Memory B cell (primary cell): ENCODE results near the gene MPL.

ENCODE experiments used
- ATAC-seq: fragments of 150-1000 bp; cut with Tn5 transposase; 2 replicates; pipeline ENCODE4 v1.10.0; 2021; ENCODE audit warnings: low read depth, mild to moderate bottlenecking, moderate library complexity
- DNase-seq, 2 donors: peaks; one replicate each; pipeline ENCODE4 v3.0.0; 2022; ENCODE audit warnings: low spot score in 2 of 2
- H3K27ac Mint-ChIP-seq: one replicate; pipeline ENCODE4 v1.8.0; 2022; ENCODE audit warnings: mild to moderate bottlenecking, moderate library complexity, mixed read lengths
- H3K27me3 Mint-ChIP-seq: one replicate; pipeline ENCODE4 v1.8.0; 2022; ENCODE audit warnings: mixed read lengths
- H3K36me3 Mint-ChIP-seq: one replicate; pipeline ENCODE4 v1.8.0; 2022; ENCODE audit warnings: mild to moderate bottlenecking, mixed read lengths
- H3K4me1 Mint-ChIP-seq: one replicate; pipeline ENCODE4 v1.8.0; 2022; ENCODE audit warnings: mixed read lengths
- H3K4me3 Mint-ChIP-seq: one replicate; pipeline ENCODE4 v1.8.0; 2022; ENCODE audit warnings: mild to moderate bottlenecking, moderate library complexity, mixed read lengths
- H3K9me3 Mint-ChIP-seq: one replicate; pipeline ENCODE4 v1.8.0; 2022; ENCODE audit warnings: mixed read lengths

MPL gene

GRCh38 chr1:43325381-43325780, 12.2 kb upstream of the MPL start:
- Mint-ChIP-seq H3K27me3 (no peaks in the 10 kb centered on the region), H3K27ac (no peak overlapping the region), H3K9me3 (peaks cover 7% of the 10 kb centered on the region), H3K4me1 (no peaks in the 10 kb centered on the region), H3K4me3 (no peak overlapping the region), H3K36me3 (peaks cover 9% of the 10 kb centered on the region)
- ATAC-seq (no peak), DNase-seq (no peak)

DNA sequence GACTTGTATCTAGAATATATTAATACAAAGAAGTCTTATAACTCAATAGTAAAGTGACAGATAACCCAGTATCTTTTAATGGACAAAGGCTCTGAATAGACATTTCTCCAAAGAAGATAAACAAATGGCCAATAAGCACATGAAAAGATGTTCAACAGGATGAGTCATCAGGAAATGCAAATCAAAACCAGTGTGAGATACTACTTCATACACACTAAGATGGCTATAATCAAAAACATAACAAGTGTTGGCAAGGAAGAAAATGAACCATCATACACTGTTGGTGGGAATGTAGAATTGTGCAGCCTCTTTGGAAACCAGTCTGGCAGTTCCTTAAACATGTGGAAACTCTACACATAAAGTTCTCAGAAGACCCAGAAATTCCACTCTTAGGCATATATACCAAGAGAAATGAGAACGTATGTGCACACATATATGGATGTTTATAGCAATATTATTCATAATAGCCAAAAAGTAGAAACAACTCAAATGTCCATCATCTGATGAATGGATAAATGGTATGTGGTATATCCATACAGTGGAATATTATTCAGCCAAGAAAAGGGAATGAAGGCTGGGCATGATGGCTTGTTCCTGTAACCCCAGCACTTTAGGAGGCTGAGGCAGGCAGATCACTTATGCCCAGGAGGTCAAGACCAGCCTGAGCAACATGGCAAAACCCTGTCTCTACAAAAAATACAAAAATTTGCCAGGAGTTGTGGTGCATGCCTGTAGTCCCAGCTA, 9.9 kb upstream of the MPL start:
- peaks cover 7% of the 10 kb centered on the region for H3K9me3 Mint-ChIP-seq
- no peaks in the 10 kb centered on the region for H3K27me3 Mint-ChIP-seq
- no peak overlapping the region for H3K4me3 Mint-ChIP-seq
- H3K27ac Mint-ChIP-seq: no peak overlapping the region
- DNase-seq (no peak), ATAC-seq (no peak)
- H3K4me1 Mint-ChIP-seq: no peaks in the 10 kb centered on the region
- H3K36me3 Mint-ChIP-seq: peaks cover 9% of the 10 kb centered on the region

DNA sequence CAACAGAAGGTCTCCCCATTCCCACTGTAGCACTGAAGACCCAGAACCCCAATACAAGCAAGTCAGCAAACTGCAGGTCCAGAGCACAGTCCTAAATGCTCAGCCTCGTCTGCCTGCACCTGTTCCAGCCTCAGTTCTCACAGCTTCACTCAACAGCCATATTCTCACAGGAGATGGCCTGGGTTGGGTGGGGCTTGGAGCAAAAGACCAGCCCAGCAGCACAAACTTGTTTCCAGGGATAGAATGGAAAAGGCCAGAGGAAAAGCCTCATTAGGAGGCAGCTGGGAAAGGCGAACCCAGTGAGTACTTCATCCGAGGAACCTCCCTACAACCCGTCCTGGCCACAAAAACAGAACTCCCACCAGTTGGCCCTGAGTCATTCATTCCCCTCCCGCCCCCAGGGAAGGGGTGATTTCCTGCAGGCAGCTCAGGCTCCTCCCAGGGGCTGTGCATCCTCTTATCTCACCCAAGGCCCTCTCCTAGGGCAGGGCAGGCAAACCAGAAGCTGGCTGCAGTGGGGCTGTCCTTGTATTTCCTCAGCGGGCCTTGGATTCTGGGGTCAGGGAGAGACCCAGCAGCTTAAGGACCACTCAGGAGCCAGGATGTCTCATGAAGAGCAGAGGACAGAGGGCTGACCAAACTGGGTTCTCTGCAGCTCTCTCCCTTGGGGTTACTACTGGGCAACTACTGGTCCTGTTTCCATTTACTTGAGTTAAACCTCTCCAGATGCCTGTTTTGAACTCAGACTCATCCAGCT, 7.4 kb upstream of the MPL start:
- Mint-ChIP-seq H3K36me3 (peaks cover 4% of the 10 kb centered on the region), H3K9me3 (peaks cover 4% of the 10 kb centered on the region), H3K4me1 (no peaks in the 10 kb centered on the region), H3K27ac (no peak overlapping the region), H3K27me3 (no peaks in the 10 kb centered on the region), H3K4me3 (no peak overlapping the region)
- DNase-seq: no peak
- no peak for ATAC-seq

DNA sequence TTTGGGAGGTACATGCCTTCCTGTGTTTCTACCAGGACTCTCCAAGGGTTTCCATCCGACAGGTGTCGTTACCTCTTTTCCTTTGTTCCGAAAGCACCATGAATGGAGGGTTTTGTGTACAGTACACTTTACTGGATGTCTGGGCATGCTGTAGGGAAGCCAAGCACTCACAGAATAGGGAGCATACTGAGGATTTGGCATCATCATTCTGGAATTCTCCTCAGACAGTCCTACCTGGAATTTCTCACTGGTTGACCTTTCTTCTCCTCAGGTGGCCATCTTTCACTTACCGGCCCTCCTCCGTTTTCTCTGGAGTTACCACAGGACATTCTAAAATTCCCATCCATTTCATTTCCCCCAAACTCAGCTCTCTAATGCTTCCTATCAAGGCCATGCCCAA, 5.9 kb upstream of the MPL start:
- no peak for ATAC-seq
- Mint-ChIP-seq H3K27ac (no peak overlapping the region), H3K4me1 (no peaks in the 10 kb centered on the region), H3K9me3 (peaks cover 2% of the 10 kb centered on the region), H3K36me3 (peaks cover 3% of the 10 kb centered on the region), H3K27me3 (no peaks in the 10 kb centered on the region), H3K4me3 (no peak overlapping the region)
- no peak for DNase-seq

DNA sequence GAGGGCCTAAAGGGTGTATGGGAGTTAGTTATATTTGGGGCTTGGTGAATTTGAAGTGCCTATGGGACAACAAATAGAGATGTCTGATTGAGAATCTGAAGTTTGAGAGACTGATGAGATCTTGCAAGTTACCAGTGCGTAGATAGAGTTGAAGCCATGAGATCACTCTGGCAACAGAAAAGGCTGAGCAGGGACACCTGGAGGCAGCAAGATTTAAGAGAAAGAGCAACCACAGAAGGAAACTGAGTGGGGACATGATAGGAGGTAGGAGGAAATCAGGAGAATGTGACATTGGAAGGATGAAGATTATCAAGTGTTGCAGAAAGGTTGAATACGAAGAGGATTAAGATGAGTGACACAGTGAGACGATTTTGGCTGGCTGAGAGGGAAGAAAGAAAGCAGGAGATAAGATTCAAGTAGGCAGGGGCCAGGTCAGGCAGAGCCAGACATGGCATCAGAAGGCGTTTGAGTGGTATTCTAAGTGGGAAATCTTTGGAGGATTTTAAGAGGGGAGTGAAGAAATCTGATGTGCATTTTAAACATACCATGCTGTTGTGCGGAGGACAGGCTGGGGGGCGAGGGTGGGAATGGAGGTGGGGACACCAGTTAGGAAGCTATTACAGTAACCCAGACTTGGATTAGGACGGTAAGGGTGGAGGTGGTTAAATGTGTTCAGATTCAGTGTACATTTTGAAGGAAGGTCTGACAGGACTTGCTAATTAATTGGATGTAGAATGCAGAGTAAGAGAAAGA, 3.0 kb upstream of the MPL start:
- DNase-seq: no peak
- no peaks in the 10 kb centered on the region for H3K4me1 Mint-ChIP-seq
- H3K36me3 Mint-ChIP-seq: no peaks in the 10 kb centered on the region
- no peaks in the 10 kb centered on the region for H3K9me3 Mint-ChIP-seq
- peaks cover 2% of the 10 kb centered on the region for H3K27me3 Mint-ChIP-seq
- no peak for ATAC-seq
- H3K27ac Mint-ChIP-seq: no peak overlapping the region
- H3K4me3 Mint-ChIP-seq: no peak overlapping the region

DNA sequence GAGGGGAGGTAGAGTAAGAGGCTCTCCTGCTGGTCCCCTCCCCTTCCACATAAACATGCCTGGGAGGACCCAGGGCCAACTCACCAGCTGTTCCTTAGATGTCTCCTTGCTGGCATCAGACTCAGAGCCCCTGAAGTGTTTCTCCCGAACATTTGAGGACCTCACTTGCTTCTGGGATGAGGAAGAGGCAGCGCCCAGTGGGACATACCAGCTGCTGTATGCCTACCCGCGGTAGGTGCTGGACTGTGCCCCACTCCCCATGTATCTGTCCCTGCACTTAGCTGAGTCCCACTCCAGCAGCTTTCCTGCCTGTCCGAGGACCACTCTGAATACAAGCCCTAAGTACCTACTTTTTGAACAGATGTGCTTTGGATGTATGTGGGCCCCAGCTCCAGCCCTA, 383 bp downstream of the MPL start:
- H3K36me3 Mint-ChIP-seq: peaks cover 2% of the 10 kb centered on the region
- DNase-seq: no peak
- no peak overlapping the region for H3K27ac Mint-ChIP-seq
- no peaks in the 10 kb centered on the region for H3K4me1 Mint-ChIP-seq
- H3K27me3 Mint-ChIP-seq: peaks cover 2% of the 10 kb centered on the region
- H3K9me3 Mint-ChIP-seq: no peaks in the 10 kb centered on the region
- no peak overlapping the region for H3K4me3 Mint-ChIP-seq
- no peak for ATAC-seq

GRCh38 chr1:43339584-43340232, 2.1 kb downstream of the MPL start:
- ATAC-seq: no peak
- peaks cover 5% of the 10 kb centered on the region for H3K27me3 Mint-ChIP-seq
- H3K4me1 Mint-ChIP-seq: no peaks in the 10 kb centered on the region
- no peak overlapping the region for H3K27ac Mint-ChIP-seq
- peaks cover 5% of the 10 kb centered on the region for H3K36me3 Mint-ChIP-seq
- no peak for DNase-seq
- H3K4me3 Mint-ChIP-seq: no peak overlapping the region
- no peaks in the 10 kb centered on the region for H3K9me3 Mint-ChIP-seq

- ATAC-seq: no peak
- DNase-seq: no peak
- H3K27ac Mint-ChIP-seq: no peak overlapping the region
- no peaks in the 10 kb centered on the region for H3K4me1 Mint-ChIP-seq
- peaks cover 5% of the 10 kb centered on the region for H3K36me3 Mint-ChIP-seq
- no peak overlapping the region for H3K4me3 Mint-ChIP-seq
- no peaks in the 10 kb centered on the region for H3K9me3 Mint-ChIP-seq
- peaks cover 5% of the 10 kb centered on the region for H3K27me3 Mint-ChIP-seq
Observed at GRCh38 chr1:43340559-43340958, 2.9 kb downstream of the MPL start.

GRCh38 chr1:43344267-43344850, 6.7 kb downstream of the MPL start:
- H3K27me3 Mint-ChIP-seq: peaks cover 2% of the 10 kb centered on the region
- DNase-seq (no peak), ATAC-seq (no peak)
- no peak overlapping the region for H3K4me3 Mint-ChIP-seq
- H3K4me1 Mint-ChIP-seq: peaks cover under 1% of the 10 kb centered on the region
- no peak overlapping the region for H3K27ac Mint-ChIP-seq
- H3K36me3 Mint-ChIP-seq: peaks cover 5% of the 10 kb centered on the region
- no peaks in the 10 kb centered on the region for H3K9me3 Mint-ChIP-seq

DNA sequence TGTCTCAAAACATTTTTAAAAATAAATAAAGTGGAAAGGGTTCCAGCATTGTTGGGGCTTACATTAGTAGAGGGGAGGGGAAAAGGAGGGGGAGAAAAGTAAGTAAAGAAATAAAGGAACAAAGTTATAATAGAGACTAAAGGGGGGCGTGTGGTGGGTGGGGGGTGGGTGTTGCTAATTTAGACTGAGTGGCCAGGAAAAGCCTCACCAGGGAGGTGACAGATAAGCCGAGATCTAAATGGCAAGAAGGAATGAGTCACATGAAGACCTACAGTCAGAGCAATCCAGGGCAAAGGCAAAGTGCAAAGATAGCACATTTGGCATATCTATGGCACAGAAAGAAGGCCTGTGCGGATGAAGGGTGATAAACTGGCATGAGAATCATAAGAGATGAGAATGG, 7.5 kb downstream of the MPL start:
- H3K27ac Mint-ChIP-seq: no peak overlapping the region
- peaks cover 5% of the 10 kb centered on the region for H3K36me3 Mint-ChIP-seq
- peaks cover 7% of the 10 kb centered on the region for H3K4me1 Mint-ChIP-seq
- no peaks in the 10 kb centered on the region for H3K9me3 Mint-ChIP-seq
- ATAC-seq (no peak), DNase-seq (no peak)
- no peak overlapping the region for H3K4me3 Mint-ChIP-seq
- H3K27me3 Mint-ChIP-seq: peaks cover 2% of the 10 kb centered on the region

- Mint-ChIP-seq H3K27ac (peak overlapping the region; percentile 51), H3K4me3 (no peak overlapping the region), H3K36me3 (peaks cover 3% of the 10 kb centered on the region), H3K9me3 (no peaks in the 10 kb centered on the region), H3K4me1 (peaks cover 7% of the 10 kb centered on the region), H3K27me3 (peaks cover 2% of the 10 kb centered on the region)
- ATAC-seq (no peak), DNase-seq (no peak)
Observed at GRCh38 chr1:43346636-43347035, 9.0 kb downstream of the MPL start.

- no peak for DNase-seq
- Mint-ChIP-seq H3K4me3 (peak overlapping the region; percentile 42), H3K4me1 (peaks cover 7% of the 10 kb centered on the region), H3K27me3 (peaks cover 2% of the 10 kb centered on the region), H3K27ac (peak overlapping the region; percentile 10), H3K36me3 (peaks cover 3% of the 10 kb centered on the region), H3K9me3 (no peaks in the 10 kb centered on the region)
- ATAC-seq: no peak
Observed at GRCh38 chr1:43348343-43348808, 10.8 kb downstream of the MPL start.

GRCh38 chr1:43348809-43349593, 11.4 kb downstream of the MPL start:
- Mint-ChIP-seq H3K27me3 (no peaks in the 10 kb centered on the region), H3K4me1 (peaks cover 7% of the 10 kb centered on the region), H3K36me3 (no peaks in the 10 kb centered on the region), H3K27ac (peak overlapping the region; percentile 95), H3K9me3 (no peaks in the 10 kb centered on the region), H3K4me3 (peak overlapping the region; percentile 71)
- DNase-seq: peak; percentile 72 to 74
- peak; percentile 91 for ATAC-seq
